H1 (cell line): ENCODE data around the gene BATF3. TPM values are rescaled to one million over a fixed set of nuclear protein-coding genes. Genes with fewer than 3 reads are reported as not detected.

Source experiments
- CEBPB ChIP-seq: IDR thresholded peaks from 2 replicates; pipeline ENCODE4 v1.6.1; 2012; ENCODE audit warnings: low read depth, low read length
- CTBP2 ChIP-seq: IDR thresholded peaks from 2 replicates; pipeline ENCODE4 v1.7.0; 2011; ENCODE audit warnings: borderline replicate concordance, mild to moderate bottlenecking, moderate library complexity, mixed read lengths, low read length; ENCODE audit not compliant: insufficient read depth, insufficient read length
- EGR1 ChIP-seq: IDR thresholded peaks from 2 replicates; pipeline ENCODE4 v1.6.1; 2011; ENCODE audit warnings: low read depth, low read length, borderline replicate concordance
- HDAC2 ChIP-seq, 2 experiments: fragments of 300-600 bp in 1 of 2; sonication (generic) in 1 of 2; IDR thresholded peaks; 2 replicates each; pipeline ENCODE4 v1.6.1; 2011 to 2012; ENCODE audit warnings: low read depth in 2 of 2, low read length in 2 of 2, mild to moderate bottlenecking in 2 of 2, moderate library complexity in 2 of 2, borderline replicate concordance in 1 of 2, inconsistent platforms in 1 of 2
- JUN ChIP-seq: IDR thresholded peaks from 2 replicates; pipeline ENCODE4 v1.6.1; 2011; ENCODE audit warnings: low read depth, mild to moderate bottlenecking, improper control_type of control experiment, low read length
- KDM1A ChIP-seq: fragments of 200-600, 300-600 bp; sonication (generic); IDR thresholded peaks from 2 replicates; pipeline ENCODE4 v1.7.1; 2016; ENCODE audit warnings: mild to moderate bottlenecking, low read length, borderline replicate concordance
- NANOG ChIP-seq: IDR thresholded peaks from 2 replicates; pipeline ENCODE4 v1.6.1; 2011; ENCODE audit warnings: low read length, low read depth, mild to moderate bottlenecking, inconsistent platforms; ENCODE audit not compliant: insufficient read depth, poor library complexity, severe bottlenecking
- POU5F1 ChIP-seq: IDR thresholded peaks from 2 replicates; pipeline ENCODE4 v1.6.1; 2011; ENCODE audit warnings: low read depth, mild to moderate bottlenecking, low read length, moderate library complexity
- RNF2 ChIP-seq: fragments of 200-900, 300-1000 bp; sonication (generic); IDR thresholded peaks from 2 replicates; pipeline ENCODE4 v1.7.1; 2016; ENCODE audit warnings: borderline replicate concordance, low read depth, mild to moderate bottlenecking, antibody characterized with exemption, low read length; ENCODE audit not compliant: poor library complexity, severe bottlenecking; ENCODE audit errors: missing control alignments
- SIN3A ChIP-seq, 2 experiments: IDR thresholded peaks in 1 of 2; conservative IDR thresholded peaks in 1 of 2; 2 replicates each; pipeline ENCODE4 v1.6.1; 2011 to 2012; ENCODE audit warnings: low read length in 2 of 2, improper control_type of control experiment in 1 of 2, low read depth in 1 of 2, mild to moderate bottlenecking in 1 of 2
- polyA plus RNA-seq, 7 experiments: library from polyadenylated mRNA; depleted of rRNA in 3 of 7; stranded (reverse) in 5 of 7; unstranded in 2 of 7; fragments of >200 nt in 5 of 7; fragments of 200-250 nt in 2 of 7; gene quantifications; 1 replicate in 5 of 7; 2 replicates in 1 of 7; 4 replicates in 1 of 7; pipeline versions ENCODE4 v1.2.1 to v1.2.3, GENCODE V29; 2011 to 2013; ENCODE audit warnings: missing spikeins in 2 of 7, mixed read lengths in 2 of 7
- total RNA-seq: library from RNA; stranded (reverse); fragmentation: NEBNext Ultra II Directional; extraction: Animal tissue kit (Norgen Biotek cat#: 25700); gene quantifications from 2 replicates; pipeline ENCODE4 v1.2.1, GENCODE V29; 2021
- TF ChIP-seq, protein P1 (sequence below): fragments of 300-600 bp; sonication (generic); IDR thresholded peaks from 2 replicates; pipeline ENCODE4 v1.7.1; 2012; ENCODE audit warnings: low read length, moderate library complexity, mild to moderate bottlenecking, inconsistent platforms; ENCODE audit not compliant: insufficient replicate concordance

BATF3 gene
- total and polyA plus RNA-seq, 2 of the 8 experiments (the other 6 are each of a cell fraction or from before 2014, with no cell fraction given), result 6.3 TPM

DNA sequence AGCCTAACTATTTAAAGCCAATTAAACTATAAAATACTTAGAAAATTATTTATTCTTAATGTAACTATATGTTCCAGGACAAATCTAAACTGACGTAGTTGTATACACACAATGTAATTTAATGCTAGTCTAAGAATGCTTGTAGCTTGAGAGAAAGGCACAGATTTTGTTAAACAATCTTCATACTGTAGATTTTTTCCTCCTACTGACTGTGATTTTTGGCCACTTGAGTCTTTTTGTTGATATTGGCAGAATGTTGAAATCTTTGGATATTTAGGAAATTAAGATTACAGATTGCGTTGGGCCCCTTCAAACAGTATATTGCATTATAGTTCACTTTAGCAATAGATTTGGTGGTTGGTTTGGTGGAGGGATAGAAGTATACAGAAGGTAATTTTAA, 50.6 kb downstream of the BATF3 start (continued):
- TF ChIP-seq, protein P1, sequence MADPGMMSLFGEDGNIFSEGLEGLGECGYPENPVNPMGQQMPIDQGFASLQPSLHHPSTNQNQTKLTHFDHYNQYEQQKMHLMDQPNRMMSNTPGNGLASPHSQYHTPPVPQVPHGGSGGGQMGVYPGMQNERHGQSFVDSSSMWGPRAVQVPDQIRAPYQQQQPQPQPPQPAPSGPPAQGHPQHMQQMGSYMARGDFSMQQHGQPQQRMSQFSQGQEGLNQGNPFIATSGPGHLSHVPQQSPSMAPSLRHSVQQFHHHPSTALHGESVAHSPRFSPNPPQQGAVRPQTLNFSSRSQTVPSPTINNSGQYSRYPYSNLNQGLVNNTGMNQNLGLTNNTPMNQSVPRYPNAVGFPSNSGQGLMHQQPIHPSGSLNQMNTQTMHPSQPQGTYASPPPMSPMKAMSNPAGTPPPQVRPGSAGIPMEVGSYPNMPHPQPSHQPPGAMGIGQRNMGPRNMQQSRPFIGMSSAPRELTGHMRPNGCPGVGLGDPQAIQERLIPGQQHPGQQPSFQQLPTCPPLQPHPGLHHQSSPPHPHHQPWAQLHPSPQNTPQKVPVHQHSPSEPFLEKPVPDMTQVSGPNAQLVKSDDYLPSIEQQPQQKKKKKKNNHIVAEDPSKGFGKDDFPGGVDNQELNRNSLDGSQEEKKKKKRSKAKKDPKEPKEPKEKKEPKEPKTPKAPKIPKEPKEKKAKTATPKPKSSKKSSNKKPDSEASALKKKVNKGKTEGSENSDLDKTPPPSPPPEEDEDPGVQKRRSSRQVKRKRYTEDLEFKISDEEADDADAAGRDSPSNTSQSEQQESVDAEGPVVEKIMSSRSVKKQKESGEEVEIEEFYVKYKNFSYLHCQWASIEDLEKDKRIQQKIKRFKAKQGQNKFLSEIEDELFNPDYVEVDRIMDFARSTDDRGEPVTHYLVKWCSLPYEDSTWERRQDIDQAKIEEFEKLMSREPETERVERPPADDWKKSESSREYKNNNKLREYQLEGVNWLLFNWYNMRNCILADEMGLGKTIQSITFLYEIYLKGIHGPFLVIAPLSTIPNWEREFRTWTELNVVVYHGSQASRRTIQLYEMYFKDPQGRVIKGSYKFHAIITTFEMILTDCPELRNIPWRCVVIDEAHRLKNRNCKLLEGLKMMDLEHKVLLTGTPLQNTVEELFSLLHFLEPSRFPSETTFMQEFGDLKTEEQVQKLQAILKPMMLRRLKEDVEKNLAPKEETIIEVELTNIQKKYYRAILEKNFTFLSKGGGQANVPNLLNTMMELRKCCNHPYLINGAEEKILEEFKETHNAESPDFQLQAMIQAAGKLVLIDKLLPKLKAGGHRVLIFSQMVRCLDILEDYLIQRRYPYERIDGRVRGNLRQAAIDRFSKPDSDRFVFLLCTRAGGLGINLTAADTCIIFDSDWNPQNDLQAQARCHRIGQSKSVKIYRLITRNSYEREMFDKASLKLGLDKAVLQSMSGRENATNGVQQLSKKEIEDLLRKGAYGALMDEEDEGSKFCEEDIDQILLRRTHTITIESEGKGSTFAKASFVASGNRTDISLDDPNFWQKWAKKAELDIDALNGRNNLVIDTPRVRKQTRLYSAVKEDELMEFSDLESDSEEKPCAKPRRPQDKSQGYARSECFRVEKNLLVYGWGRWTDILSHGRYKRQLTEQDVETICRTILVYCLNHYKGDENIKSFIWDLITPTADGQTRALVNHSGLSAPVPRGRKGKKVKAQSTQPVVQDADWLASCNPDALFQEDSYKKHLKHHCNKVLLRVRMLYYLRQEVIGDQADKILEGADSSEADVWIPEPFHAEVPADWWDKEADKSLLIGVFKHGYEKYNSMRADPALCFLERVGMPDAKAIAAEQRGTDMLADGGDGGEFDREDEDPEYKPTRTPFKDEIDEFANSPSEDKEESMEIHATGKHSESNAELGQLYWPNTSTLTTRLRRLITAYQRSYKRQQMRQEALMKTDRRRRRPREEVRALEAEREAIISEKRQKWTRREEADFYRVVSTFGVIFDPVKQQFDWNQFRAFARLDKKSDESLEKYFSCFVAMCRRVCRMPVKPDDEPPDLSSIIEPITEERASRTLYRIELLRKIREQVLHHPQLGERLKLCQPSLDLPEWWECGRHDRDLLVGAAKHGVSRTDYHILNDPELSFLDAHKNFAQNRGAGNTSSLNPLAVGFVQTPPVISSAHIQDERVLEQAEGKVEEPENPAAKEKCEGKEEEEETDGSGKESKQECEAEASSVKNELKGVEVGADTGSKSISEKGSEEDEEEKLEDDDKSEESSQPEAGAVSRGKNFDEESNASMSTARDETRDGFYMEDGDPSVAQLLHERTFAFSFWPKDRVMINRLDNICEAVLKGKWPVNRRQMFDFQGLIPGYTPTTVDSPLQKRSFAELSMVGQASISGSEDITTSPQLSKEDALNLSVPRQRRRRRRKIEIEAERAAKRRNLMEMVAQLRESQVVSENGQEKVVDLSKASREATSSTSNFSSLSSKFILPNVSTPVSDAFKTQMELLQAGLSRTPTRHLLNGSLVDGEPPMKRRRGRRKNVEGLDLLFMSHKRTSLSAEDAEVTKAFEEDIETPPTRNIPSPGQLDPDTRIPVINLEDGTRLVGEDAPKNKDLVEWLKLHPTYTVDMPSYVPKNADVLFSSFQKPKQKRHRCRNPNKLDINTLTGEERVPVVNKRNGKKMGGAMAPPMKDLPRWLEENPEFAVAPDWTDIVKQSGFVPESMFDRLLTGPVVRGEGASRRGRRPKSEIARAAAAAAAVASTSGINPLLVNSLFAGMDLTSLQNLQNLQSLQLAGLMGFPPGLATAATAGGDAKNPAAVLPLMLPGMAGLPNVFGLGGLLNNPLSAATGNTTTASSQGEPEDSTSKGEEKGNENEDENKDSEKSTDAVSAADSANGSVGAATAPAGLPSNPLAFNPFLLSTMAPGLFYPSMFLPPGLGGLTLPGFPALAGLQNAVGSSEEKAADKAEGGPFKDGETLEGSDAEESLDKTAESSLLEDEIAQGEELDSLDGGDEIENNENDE, result no peak
- TF ChIP-seq CEBPB, result no peak
- TF ChIP-seq CTBP2, result no peak
- no peak for TF ChIP-seq HDAC2 (IDR thresholded peaks at IDR 0.05; ENCODE audit: borderline replicate concordance in 1 of 2, low read depth in 2 of 2, low read length in 2 of 2)
- no peak for TF ChIP-seq SIN3A (conservative IDR thresholded peaks at IDR 0.05 in 1 of 2, IDR thresholded peaks at IDR 0.05 in 1 of 2; ENCODE audit: low read depth in 1 of 2, low read length in 2 of 2)
- no peak for TF ChIP-seq POU5F1
- no peak for TF ChIP-seq KDM1A
- no peak for TF ChIP-seq NANOG
- TF ChIP-seq RNF2, result no peak
- TF ChIP-seq EGR1, result no peak
- no peak for TF ChIP-seq JUN
